GM18511 (cell line): ENCODE measurements around the gene REEP2.

Source experiments
- ATAC-seq: cut with Tn5 transposase; IDR thresholded peaks from one replicate; pipeline ENCODE4 v1.9.1; 2021; ENCODE audit warnings: mild to moderate bottlenecking, moderate library complexity; ENCODE audit not compliant: unreplicated experiment

The REEP2 gene

GRCh38 chr5:138495351-138495750, 56.5 kb downstream of the REEP2 start:
- no peak for ATAC-seq
